Endothelial cell of umbilical vein (primary cell): Measurements from ENCODE around the gene PCNA. TPM values are rescaled to one million over a fixed set of nuclear protein-coding genes. Genes with fewer than 3 reads are reported as not detected.

ENCODE experiments used
- BruUV-seq: library from RNA; stranded (reverse); fragments of 400-500 nt; replicated peaks from 2 replicates; lab custom pipeline; 2021; lab: Mats Ljungman, UMichigan
- CTCF ChIA-PET: fragments of 300-600, 350-600 bp; sonication (Branson Sonifier 250); formaldehyde crosslinking; loops from one replicate; lab custom pipeline; 2021; ENCODE audit warnings: antibody characterized with exemption, inconsistent platforms; lab: Charles Lee
- POLR2A ChIA-PET: fragments of 300-600, 350-600 bp; sonication (Branson Sonifier 250); formaldehyde crosslinking; loops from one replicate; lab custom pipeline; 2021; ENCODE audit warnings: antibody characterized with exemption, inconsistent platforms; lab: Charles Lee
- DNase-seq: peaks from one replicate; pipeline ENCODE4 v3.0.0-alpha.2; 2011; ENCODE audit warnings: low read depth, low spot score
- FAIRE-seq: peaks from 2 replicates; lab custom pipeline; 2011; peaks lifted over from hg19 to GRCh38; lab: Jason Lieb, UNC
- H2AFZ ChIP-seq: 2 replicates; pipeline ENCODE4 v1.6.0; 2012; ENCODE audit warnings: low read depth, low read length, control low read depth, inconsistent platforms
- H3K27ac ChIP-seq: 2 replicates; pipeline ENCODE4 v1.5.1; 2011; ENCODE audit warnings: low read depth, mild to moderate bottlenecking, control low read depth, low read length, moderate library complexity; ENCODE audit not compliant: insufficient read depth
- H3K27me3 ChIP-seq, 2 experiments: 2 replicates each; pipeline versions ENCODE4 v1.6.0 to v1.6.1; 2011; ENCODE audit warnings: low read length in 2 of 2, mixed read lengths in 1 of 2; ENCODE audit not compliant: control insufficient read depth in 2 of 2, insufficient read depth in 2 of 2
- H3K36me3 ChIP-seq, 2 experiments: 2 replicates in 1 of 2; 3 replicates in 1 of 2; pipeline ENCODE4 v1.5.1; 2011; ENCODE audit warnings: low read length in 2 of 2, mild to moderate bottlenecking in 1 of 2, moderate library complexity in 1 of 2; ENCODE audit not compliant: control insufficient read depth in 2 of 2, insufficient read depth in 2 of 2; ENCODE audit errors: extremely low read depth in 1 of 2
- H3K4me1 ChIP-seq: 3 replicates; pipeline ENCODE4 v1.5.1; 2011; ENCODE audit warnings: mild to moderate bottlenecking, low read length; ENCODE audit not compliant: control insufficient read depth, insufficient read depth; ENCODE audit errors: extremely low read depth
- H3K4me2 ChIP-seq: 2 replicates; pipeline ENCODE4 v1.6.1; 2011; ENCODE audit warnings: low read length, control low read depth, mixed read lengths; ENCODE audit not compliant: insufficient read depth
- H3K4me3 ChIP-seq, 3 experiments: fragments of 200-600 bp in 1 of 3; sonication (generic), shearing (Covaris generic) in 1 of 3; replicated peaks in 1 of 3; 2 replicates each; pipeline ENCODE4 v1.5.1; 2011 to 2016; ENCODE audit warnings: control low read depth in 3 of 3, low read length in 3 of 3, mild to moderate bottlenecking in 2 of 3, inconsistent platforms in 1 of 3, low read depth in 1 of 3, moderate library complexity in 1 of 3; ENCODE audit not compliant: insufficient read depth in 1 of 3
- H3K79me2 ChIP-seq: 2 replicates; pipeline ENCODE4 v1.6.0; 2012; ENCODE audit warnings: low read length, inconsistent platforms; ENCODE audit not compliant: control insufficient read depth, insufficient read depth
- H3K9ac ChIP-seq: replicated peaks from 2 replicates; pipeline ENCODE3; 2011; ENCODE audit warnings: low read length, control low read depth; ENCODE audit not compliant: insufficient read depth; ENCODE audit errors: extremely low read depth
- H3K9me1 ChIP-seq: replicated peaks from 3 replicates; pipeline ENCODE4 v1.6.0; 2011; ENCODE audit warnings: mild to moderate bottlenecking, low read length; ENCODE audit not compliant: control insufficient read depth, insufficient read depth; ENCODE audit errors: extremely low read depth
- H3K9me3 ChIP-seq: replicated peaks from 2 replicates; pipeline ENCODE4 v1.5.1; 2012; ENCODE audit warnings: low read length, inconsistent platforms; ENCODE audit not compliant: control insufficient read depth, insufficient read depth
- H4K20me1 ChIP-seq: replicated peaks from 2 replicates; pipeline ENCODE3; 2011; ENCODE audit warnings: mild to moderate bottlenecking, low read length; ENCODE audit not compliant: control insufficient read depth, insufficient read depth; ENCODE audit errors: extremely low read depth
- CTCF ChIP-seq, 2 donors: IDR thresholded peaks; 1 replicate in 1 of 2; 2 replicates in 1 of 2; pipeline ENCODE4 v1.5.1; 2011; ENCODE audit warnings: low read length in 2 of 2, mild to moderate bottlenecking in 2 of 2, moderate library complexity in 2 of 2, control low read depth in 1 of 2, inconsistent platforms in 1 of 2, low read depth in 1 of 2; ENCODE audit not compliant: insufficient read depth in 1 of 2; ENCODE audit errors: extremely low read depth in 1 of 2
- EZH2 ChIP-seq: IDR thresholded peaks from 2 replicates; pipeline ENCODE4 v1.6.1; 2012; ENCODE audit warnings: borderline replicate concordance, low read depth, mild to moderate bottlenecking, moderate library complexity, low read length, inconsistent platforms; ENCODE audit not compliant: severe bottlenecking
- FOS ChIP-seq: IDR thresholded peaks from 2 replicates; pipeline ENCODE4 v1.6.1; 2011; ENCODE audit warnings: mild to moderate bottlenecking, low read length, moderate library complexity, borderline replicate concordance; ENCODE audit not compliant: insufficient read depth
- GATA2 ChIP-seq: IDR thresholded peaks from 2 replicates; pipeline ENCODE4 v1.7.0; 2011; ENCODE audit warnings: low read depth, mild to moderate bottlenecking, moderate library complexity, mixed read lengths, low read length; ENCODE audit not compliant: insufficient read length, insufficient read depth
- JUN ChIP-seq: IDR thresholded peaks from 2 replicates; pipeline ENCODE4 v1.6.1; 2011; ENCODE audit warnings: borderline replicate concordance, low read depth; ENCODE audit not compliant: insufficient read length, insufficient read depth
- MAX ChIP-seq: IDR thresholded peaks from 2 replicates; pipeline ENCODE4 v1.6.1; 2011; ENCODE audit not compliant: insufficient read depth, insufficient read length
- MYC ChIP-seq: IDR thresholded peaks from one replicate; pipeline ENCODE4 v1.6.1; 2011; ENCODE audit warnings: mild to moderate bottlenecking, low read depth, low read length
- POLR2A ChIP-seq: IDR thresholded peaks from 2 replicates; pipeline ENCODE4 v1.6.1; 2012; ENCODE audit warnings: low read depth, mild to moderate bottlenecking, control low read depth, low read length
- POLR2AphosphoS5 ChIP-seq: IDR thresholded peaks from 2 replicates; pipeline ENCODE4 v1.6.1; 2012; ENCODE audit warnings: low read depth, mild to moderate bottlenecking, control low read depth, low read length, moderate library complexity; ENCODE audit not compliant: insufficient read depth
- dilution Hi-C: fragments of 300-500 bp; cut with MboI; formaldehyde crosslinking; loops from one replicate; pipeline ENCODE4 v1.15.0; 2019; ENCODE audit warnings: low sequenced_read_pairs; ENCODE audit not compliant: extremely low pct_ligation_motif_present
- intact Hi-C: fragments of 100-400 bp; cut with micrococcal nuclease; formaldehyde crosslinking; loops from one replicate; pipeline ENCODE4 v1.10.0; 2022
- polyA plus RNA-seq, 4 experiments: library from polyadenylated mRNA; depleted of rRNA in 3 of 4; stranded (reverse) in 3 of 4; unstranded in 1 of 4; fragments of >200 nt; gene quantifications; 2 replicates each; pipeline versions ENCODE4 v1.2.1 to v1.2.3, GENCODE V29; 2011 to 2012; ENCODE audit warnings: missing spikeins in 1 of 4
- total RNA-seq: library from RNA; stranded (reverse); gene quantifications from 2 replicates; pipeline ENCODE4 v1.2.3, GENCODE V29; 2021

The PCNA gene
- total and polyA plus RNA-seq, 2 donors (not counting 3 experiments of a cell fraction or from before 2014, with no cell fraction given), result 175 to 295 TPM

- Histone ChIP-seq H3K36me3 (no peaks in the 10 kb centered on the region), H3K4me1 (peaks cover 15% of the 10 kb centered on the region), H3K9me1 (no peaks in the 10 kb centered on the region), H3K79me2 (peaks cover 22% of the 10 kb centered on the region), H3K27ac (no peak overlapping the region), H3K27me3 (no peaks in the 10 kb centered on the region), H2AFZ (no peak overlapping the region), H4K20me1 (no peaks in the 10 kb centered on the region), H3K4me2 (no peak overlapping the region), H3K9ac (no peak overlapping the region), H3K9me3 (no peaks in the 10 kb centered on the region), H3K4me3 (no peak overlapping the region)
- ChIA-PET CTCF (no interaction called here), POLR2A (no interaction called here)
- FAIRE-seq (no peak), DNase-seq (no peak)
- TF ChIP-seq MYC (no peak), POLR2AphosphoS5 (no peak), GATA2 (no peak), FOS (no peak), POLR2A (no peak), MAX (no peak), EZH2 (no peak), JUN (no peak), CTCF (IDR thresholded peaks at IDR 0.05; ENCODE audit: extremely low read depth in 1 of 2, insufficient read depth in 1 of 2, low read depth in 1 of 2, low read length in 2 of 2) (no peak)
- BruUV-seq, result no TSS peak
- dilution Hi-C loops (no loop called here), intact Hi-C loops (no loop called here)
Measured at GRCh38 chr20:5164645-5165625, 45.2 kb upstream of the PCNA start.
